WTC11 (cell line): ENCODE results near the gene HLF. TPM values are rescaled to one million over a fixed set of nuclear protein-coding genes. Genes with fewer than 3 reads are reported as not detected.

ENCODE experiments used
- ATAC-seq: fragments of 200-7000 bp; cut with Tn5 transposase; 2 replicates; pipeline ENCODE4 v1.10.0; 2021; ENCODE audit warnings: mild to moderate bottlenecking, moderate library complexity
- CTCF ChIA-PET: fragments of 300-600 bp; sonication (Branson Sonifier 250); formaldehyde crosslinking; loops from one replicate; lab custom pipeline; 2021; ENCODE audit warnings: antibody characterized with exemption; lab: Charles Lee
- POLR2A ChIA-PET: fragments of 350-600 bp; sonication (Branson Sonifier 250); formaldehyde crosslinking; loops from one replicate; lab custom pipeline; 2021; ENCODE audit warnings: antibody characterized with exemption; lab: Charles Lee
- DNase-seq: peaks from one replicate; pipeline ENCODE4 v3.0.0; 2021; ENCODE audit warnings: low spot score
- H3K27ac Mint-ChIP-seq: 2 replicates; pipeline ENCODE4 v1.8.0; 2021; ENCODE audit warnings: mixed read lengths
- H3K27me3 Mint-ChIP-seq: 2 replicates; pipeline ENCODE4 v1.8.0; 2021; ENCODE audit warnings: low read depth, mild to moderate bottlenecking, moderate library complexity, mixed read lengths
- H3K36me3 Mint-ChIP-seq: 2 replicates; pipeline ENCODE4 v1.8.0; 2021; ENCODE audit warnings: mixed read lengths
- H3K4me1 Mint-ChIP-seq: 2 replicates; pipeline ENCODE4 v1.8.0; 2022; ENCODE audit warnings: mixed read lengths
- H3K4me3 Mint-ChIP-seq: 2 replicates; pipeline ENCODE4 v1.8.0; 2021; ENCODE audit warnings: mild to moderate bottlenecking, moderate library complexity, mixed read lengths
- H3K9me3 Mint-ChIP-seq: 2 replicates; pipeline ENCODE4 v1.8.0; 2021; ENCODE audit warnings: mixed read lengths
- AR ChIP-seq: fragments of 250-450 bp; sonication (Bioruptor Pico); IDR thresholded peaks from 2 replicates; pipeline ENCODE4 v1.9.0; 2021; ENCODE audit warnings: mild to moderate bottlenecking
- CREB1 ChIP-seq: sonication (generic); formaldehyde crosslinking; IDR thresholded peaks from 2 replicates; pipeline ENCODE4 v1.8.0; 2023; ENCODE audit warnings: mild to moderate bottlenecking, missing genetic modification reagents
- FOXJ3 ChIP-seq: sonication (generic); formaldehyde crosslinking; IDR thresholded peaks from 2 replicates; pipeline ENCODE4 v1.9.0; 2021; ENCODE audit warnings: missing genetic modification reagents, mild to moderate bottlenecking, borderline replicate concordance
- GRHL2 ChIP-seq: fragments of 250-450 bp; sonication (Bioruptor Pico); IDR thresholded peaks from 2 replicates; pipeline ENCODE4 v1.8.0; 2022; ENCODE audit warnings: mild to moderate bottlenecking, moderate library complexity; ENCODE audit not compliant: insufficient replicate concordance, severe bottlenecking
- JAZF1 ChIP-seq: fragments of 250-450 bp; sonication (Bioruptor Pico); IDR thresholded peaks from 2 replicates; pipeline ENCODE4 v1.9.0; 2021; ENCODE audit warnings: moderate library complexity, mild to moderate bottlenecking, inconsistent platforms
- JUN ChIP-seq: sonication (generic); formaldehyde crosslinking; IDR thresholded peaks from 2 replicates; pipeline ENCODE4 v1.8.0; 2023; ENCODE audit warnings: mild to moderate bottlenecking, missing genetic modification reagents
- MYBL2 ChIP-seq: sonication (generic); formaldehyde crosslinking; IDR thresholded peaks from 2 replicates; pipeline ENCODE4 v1.8.1; 2023; ENCODE audit warnings: mild to moderate bottlenecking, moderate library complexity, missing genetic modification reagents
- NFYB ChIP-seq: sonication (generic); formaldehyde crosslinking; conservative IDR thresholded peaks from 2 replicates; pipeline ENCODE4 v1.8.0; 2022; ENCODE audit warnings: low read depth, missing genetic modification reagents
- PRRX2 ChIP-seq: fragments of 250-450 bp; sonication (Bioruptor Pico); IDR thresholded peaks from 2 replicates; pipeline ENCODE4 v1.8.0; 2021; ENCODE audit warnings: mild to moderate bottlenecking
- SP1 ChIP-seq: sonication (generic); formaldehyde crosslinking; conservative IDR thresholded peaks from 2 replicates; pipeline ENCODE4 v1.8.1; 2022; ENCODE audit warnings: missing genetic modification reagents
- USF1 ChIP-seq: sonication (generic); formaldehyde crosslinking; IDR thresholded peaks from 2 replicates; pipeline ENCODE4 v1.8.0; 2022; ENCODE audit warnings: mild to moderate bottlenecking, missing genetic modification reagents
- ZBTB21 ChIP-seq: sonication (generic); formaldehyde crosslinking; IDR thresholded peaks from 2 replicates; pipeline ENCODE4 v1.8.1; 2023; ENCODE audit warnings: mild to moderate bottlenecking, missing genetic modification reagents, borderline replicate concordance
- ZNF396 ChIP-seq: fragments of 250-450 bp; sonication (Bioruptor Pico); IDR thresholded peaks from 2 replicates; pipeline ENCODE4 v1.8.0; 2021; ENCODE audit warnings: mild to moderate bottlenecking, moderate library complexity, borderline replicate concordance
- total RNA-seq: library from RNA; stranded (reverse); gene quantifications from 3 replicates; pipeline ENCODE4 v1.2.3, GENCODE V29; 2021
- TF ChIP-seq, protein P1 (sequence below): sonication (generic); formaldehyde crosslinking; IDR thresholded peaks from 2 replicates; pipeline ENCODE4 v1.8.1; 2023; ENCODE audit warnings: mild to moderate bottlenecking, missing genetic modification reagents
- TF ChIP-seq, protein P2 (sequence below): sonication (generic); formaldehyde crosslinking; IDR thresholded peaks from 2 replicates; pipeline ENCODE4 v1.8.1; 2023; ENCODE audit warnings: mild to moderate bottlenecking, missing genetic modification reagents, borderline replicate concordance

HLF gene
- total RNA-seq, 1 experiment from 2014 or later = 0.31 TPM

DNA sequence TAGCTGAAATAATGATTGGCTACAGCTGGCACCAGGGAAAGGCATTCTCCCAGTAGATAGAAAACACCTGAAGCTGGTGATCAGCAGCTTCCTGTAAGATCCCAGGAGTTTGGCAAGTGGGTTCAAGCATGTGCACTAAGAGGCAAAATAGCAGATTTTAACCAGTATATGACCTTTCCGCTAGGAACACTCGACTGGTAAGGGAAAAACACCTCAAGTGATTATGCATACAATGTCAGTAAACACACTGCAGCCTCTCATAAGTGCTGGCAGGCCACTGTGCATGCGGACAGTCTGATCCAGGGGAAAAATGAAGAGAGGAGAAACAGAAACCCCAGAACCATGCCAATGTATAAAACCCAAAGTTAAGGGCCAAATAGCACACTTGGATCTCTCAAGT lies 49.0 kb upstream of the HLF start:
- TF ChIP-seq USF1 (CRISPR knock-in tag) = no peak
- no peak for TF ChIP-seq JUN (CRISPR knock-in tag)
- no peak for TF ChIP-seq FOXJ3 (CRISPR knock-in tag)
- no peak for TF ChIP-seq JAZF1 (CRISPR knock-in tag)
- TF ChIP-seq SP1 (CRISPR knock-in tag) = no peak
- no peak for TF ChIP-seq CREB1 (CRISPR knock-in tag)
- no peak for TF ChIP-seq ZNF396 (CRISPR knock-in tag)
- TF ChIP-seq NFYB (CRISPR knock-in tag) = no peak
- peaks cover 4% of the 10 kb centered on the region; the same call in 1 of the 2 replicates for H3K36me3 Mint-ChIP-seq
- H3K27ac Mint-ChIP-seq = no peak overlapping the region
- H3K27me3 Mint-ChIP-seq = 0 out of 2 replicates have a peak, but pooled peaks cover 3% of the 10 kb centered on the region
- no peaks in the 10 kb centered on the region; the same call in 1 of the 2 replicates for H3K4me1 Mint-ChIP-seq
- ChIA-PET CTCF (no interaction called here), POLR2A (no interaction called here)
- no peak for ATAC-seq
- peaks cover 9% of the 10 kb centered on the region; the same call in 1 of the 2 replicates for H3K9me3 Mint-ChIP-seq
- no peak for DNase-seq
- no peak overlapping the region for H3K4me3 Mint-ChIP-seq

DNA sequence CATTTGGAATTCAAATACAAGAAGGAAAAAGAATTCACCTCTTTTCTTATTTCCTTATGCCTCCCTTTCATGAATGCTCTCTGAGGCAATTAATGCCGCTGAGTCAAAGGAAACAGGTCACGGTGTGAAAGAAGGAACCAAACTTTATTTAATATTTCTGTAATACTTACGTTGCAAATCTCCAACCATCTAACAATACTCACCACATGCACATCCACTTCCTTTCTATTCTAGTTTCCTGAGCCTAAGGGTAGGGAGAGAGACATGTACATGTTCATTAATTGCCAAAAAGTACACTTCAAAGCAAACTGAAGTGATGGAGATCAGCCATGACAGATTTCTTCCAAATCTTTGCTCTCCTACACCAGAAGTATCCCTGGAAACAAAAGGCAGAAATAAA lies 47.9 kb upstream of the HLF start:
- H3K27ac Mint-ChIP-seq = no peak overlapping the region
- peaks cover 9% of the 10 kb centered on the region; the same call in 1 of the 2 replicates for H3K9me3 Mint-ChIP-seq
- 0 out of 2 replicates have a peak, but pooled peaks cover 3% of the 10 kb centered on the region for H3K27me3 Mint-ChIP-seq
- ATAC-seq (no peak), DNase-seq (no peak)
- H3K4me3 Mint-ChIP-seq = no peak overlapping the region
- H3K4me1 Mint-ChIP-seq = no peaks in the 10 kb centered on the region
- peaks cover 4% of the 10 kb centered on the region; the same call in 1 of the 2 replicates for H3K36me3 Mint-ChIP-seq
- CTCF ChIA-PET = no interaction called here
- POLR2A ChIA-PET = no interaction called here
- TF ChIP-seq ZBTB21 (no peak), MYBL2 (no peak), GRHL2 (no peak), PRRX2 (no peak), AR (CRISPR knock-in tag) (no peak)
- TF ChIP-seq, protein P1, sequence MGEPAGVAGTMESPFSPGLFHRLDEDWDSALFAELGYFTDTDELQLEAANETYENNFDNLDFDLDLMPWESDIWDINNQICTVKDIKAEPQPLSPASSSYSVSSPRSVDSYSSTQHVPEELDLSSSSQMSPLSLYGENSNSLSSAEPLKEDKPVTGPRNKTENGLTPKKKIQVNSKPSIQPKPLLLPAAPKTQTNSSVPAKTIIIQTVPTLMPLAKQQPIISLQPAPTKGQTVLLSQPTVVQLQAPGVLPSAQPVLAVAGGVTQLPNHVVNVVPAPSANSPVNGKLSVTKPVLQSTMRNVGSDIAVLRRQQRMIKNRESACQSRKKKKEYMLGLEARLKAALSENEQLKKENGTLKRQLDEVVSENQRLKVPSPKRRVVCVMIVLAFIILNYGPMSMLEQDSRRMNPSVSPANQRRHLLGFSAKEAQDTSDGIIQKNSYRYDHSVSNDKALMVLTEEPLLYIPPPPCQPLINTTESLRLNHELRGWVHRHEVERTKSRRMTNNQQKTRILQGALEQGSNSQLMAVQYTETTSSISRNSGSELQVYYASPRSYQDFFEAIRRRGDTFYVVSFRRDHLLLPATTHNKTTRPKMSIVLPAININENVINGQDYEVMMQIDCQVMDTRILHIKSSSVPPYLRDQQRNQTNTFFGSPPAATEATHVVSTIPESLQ = no peak
- TF ChIP-seq, protein P2, sequence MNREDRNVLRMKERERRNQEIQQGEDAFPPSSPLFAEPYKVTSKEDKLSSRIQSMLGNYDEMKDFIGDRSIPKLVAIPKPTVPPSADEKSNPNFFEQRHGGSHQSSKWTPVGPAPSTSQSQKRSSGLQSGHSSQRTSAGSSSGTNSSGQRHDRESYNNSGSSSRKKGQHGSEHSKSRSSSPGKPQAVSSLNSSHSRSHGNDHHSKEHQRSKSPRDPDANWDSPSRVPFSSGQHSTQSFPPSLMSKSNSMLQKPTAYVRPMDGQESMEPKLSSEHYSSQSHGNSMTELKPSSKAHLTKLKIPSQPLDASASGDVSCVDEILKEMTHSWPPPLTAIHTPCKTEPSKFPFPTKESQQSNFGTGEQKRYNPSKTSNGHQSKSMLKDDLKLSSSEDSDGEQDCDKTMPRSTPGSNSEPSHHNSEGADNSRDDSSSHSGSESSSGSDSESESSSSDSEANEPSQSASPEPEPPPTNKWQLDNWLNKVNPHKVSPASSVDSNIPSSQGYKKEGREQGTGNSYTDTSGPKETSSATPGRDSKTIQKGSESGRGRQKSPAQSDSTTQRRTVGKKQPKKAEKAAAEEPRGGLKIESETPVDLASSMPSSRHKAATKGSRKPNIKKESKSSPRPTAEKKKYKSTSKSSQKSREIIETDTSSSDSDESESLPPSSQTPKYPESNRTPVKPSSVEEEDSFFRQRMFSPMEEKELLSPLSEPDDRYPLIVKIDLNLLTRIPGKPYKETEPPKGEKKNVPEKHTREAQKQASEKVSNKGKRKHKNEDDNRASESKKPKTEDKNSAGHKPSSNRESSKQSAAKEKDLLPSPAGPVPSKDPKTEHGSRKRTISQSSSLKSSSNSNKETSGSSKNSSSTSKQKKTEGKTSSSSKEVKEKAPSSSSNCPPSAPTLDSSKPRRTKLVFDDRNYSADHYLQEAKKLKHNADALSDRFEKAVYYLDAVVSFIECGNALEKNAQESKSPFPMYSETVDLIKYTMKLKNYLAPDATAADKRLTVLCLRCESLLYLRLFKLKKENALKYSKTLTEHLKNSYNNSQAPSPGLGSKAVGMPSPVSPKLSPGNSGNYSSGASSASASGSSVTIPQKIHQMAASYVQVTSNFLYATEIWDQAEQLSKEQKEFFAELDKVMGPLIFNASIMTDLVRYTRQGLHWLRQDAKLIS (CRISPR knock-in tag) = no peak
